ENCODE data around the gene PTPN13.

The PTPN13 gene

DNA sequence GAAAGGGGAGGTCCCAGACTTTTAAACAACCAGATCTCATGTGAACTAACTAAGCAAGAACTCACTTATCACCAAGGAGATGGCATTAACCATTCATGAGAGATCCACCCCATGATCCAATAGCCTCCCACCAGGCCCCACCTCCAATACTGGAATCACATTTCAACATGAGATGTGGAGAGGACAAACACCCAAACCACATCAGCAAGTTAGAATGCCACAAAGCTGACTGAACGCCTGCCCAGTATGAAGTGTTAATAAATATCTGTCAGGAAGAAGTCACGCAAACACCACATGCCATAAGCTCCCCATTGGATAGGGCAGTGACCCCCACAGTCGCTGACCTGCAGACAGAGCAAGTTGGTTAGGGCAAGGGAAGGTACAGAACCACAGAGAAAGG lies 240.8 kb downstream of the PTPN13 start:
- Histone ChIP-seq H3K36me3 (ENCODE audit: insufficient read depth, low read length) (no peaks in the 10 kb centered on the region), H3K27me3 (ENCODE audit: insufficient read depth, low read length, poor library complexity) (peaks cover 2% of the 10 kb centered on the region), H3K79me2 (ENCODE audit: insufficient read depth, low read length) (no peaks in the 10 kb centered on the region), H4K20me1 (ENCODE audit: insufficient read depth, low read length) (no peaks in the 10 kb centered on the region), H3K27ac (ENCODE audit: low read length) (no peak overlapping the region), H3K4me1 (ENCODE audit: insufficient read depth, low read length) (no peaks in the 10 kb centered on the region), H3K9ac (ENCODE audit: low read depth, low read length) (no peak overlapping the region), H3K4me2 (ENCODE audit: insufficient read depth, low read length) (no peak overlapping the region), H2AFZ (ENCODE audit: low read depth, low read length) (no peak overlapping the region), H3K4me3 (ENCODE audit: low read depth in 1 of 2, low read length in 2 of 2) (no peak overlapping the region), H3K9me3 (ENCODE audit: insufficient read depth, low read length, severe bottlenecking) (no peaks in the 10 kb centered on the region)
- ATAC-seq (ENCODE audit: insufficient read depth, low read depth) = no peak
- no peak for DNase-seq
- TF ChIP-seq EZH2 (IDR thresholded peaks at IDR 0.05; ENCODE audit: borderline replicate concordance, low read depth, low read length, severe bottlenecking) (no peak), CTCF (IDR thresholded peaks at IDR 0.05; ENCODE audit: borderline replicate concordance, extremely low read depth, low read length, poor library complexity, severe bottlenecking) (no peak)

DNA sequence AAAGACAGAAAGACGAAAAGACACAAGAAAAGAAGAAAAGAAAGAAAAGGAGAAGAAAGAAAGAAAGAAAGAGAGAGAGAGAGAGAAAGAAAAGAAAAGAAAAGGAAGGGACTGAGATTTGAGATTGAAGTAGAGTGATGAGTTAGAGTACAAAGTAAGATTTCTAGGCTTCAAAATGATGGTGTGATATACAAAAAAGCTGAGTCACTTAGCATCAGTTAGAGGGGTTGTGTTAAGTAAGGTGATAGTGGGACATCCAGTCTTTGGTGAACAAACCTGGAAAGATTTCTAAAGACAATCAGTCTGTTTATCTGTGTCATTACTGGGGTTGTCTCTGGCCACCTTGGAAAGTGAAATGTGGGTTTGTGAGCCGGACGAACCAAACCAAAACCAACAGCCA lies 241.6 kb downstream of the PTPN13 start:
- ATAC-seq (ENCODE audit: insufficient read depth, low read depth) = no peak
- Histone ChIP-seq H3K4me3 (ENCODE audit: low read depth in 1 of 2, low read length in 2 of 2) (no peak overlapping the region), H3K4me2 (ENCODE audit: insufficient read depth, low read length) (no peak overlapping the region), H3K36me3 (ENCODE audit: insufficient read depth, low read length) (no peaks in the 10 kb centered on the region), H3K9ac (ENCODE audit: low read depth, low read length) (no peak overlapping the region), H3K4me1 (ENCODE audit: insufficient read depth, low read length) (no peaks in the 10 kb centered on the region), H2AFZ (ENCODE audit: low read depth, low read length) (no peak overlapping the region), H3K27me3 (ENCODE audit: insufficient read depth, low read length, poor library complexity) (peaks cover 2% of the 10 kb centered on the region), H4K20me1 (ENCODE audit: insufficient read depth, low read length) (no peaks in the 10 kb centered on the region), H3K27ac (ENCODE audit: low read length) (no peak overlapping the region), H3K79me2 (ENCODE audit: insufficient read depth, low read length) (no peaks in the 10 kb centered on the region), H3K9me3 (ENCODE audit: insufficient read depth, low read length, severe bottlenecking) (no peaks in the 10 kb centered on the region)
- no peak for DNase-seq
- TF ChIP-seq EZH2 (IDR thresholded peaks at IDR 0.05; ENCODE audit: borderline replicate concordance, low read depth, low read length, severe bottlenecking) (no peak), CTCF (IDR thresholded peaks at IDR 0.05; ENCODE audit: borderline replicate concordance, extremely low read depth, low read length, poor library complexity, severe bottlenecking) (no peak)

DNA sequence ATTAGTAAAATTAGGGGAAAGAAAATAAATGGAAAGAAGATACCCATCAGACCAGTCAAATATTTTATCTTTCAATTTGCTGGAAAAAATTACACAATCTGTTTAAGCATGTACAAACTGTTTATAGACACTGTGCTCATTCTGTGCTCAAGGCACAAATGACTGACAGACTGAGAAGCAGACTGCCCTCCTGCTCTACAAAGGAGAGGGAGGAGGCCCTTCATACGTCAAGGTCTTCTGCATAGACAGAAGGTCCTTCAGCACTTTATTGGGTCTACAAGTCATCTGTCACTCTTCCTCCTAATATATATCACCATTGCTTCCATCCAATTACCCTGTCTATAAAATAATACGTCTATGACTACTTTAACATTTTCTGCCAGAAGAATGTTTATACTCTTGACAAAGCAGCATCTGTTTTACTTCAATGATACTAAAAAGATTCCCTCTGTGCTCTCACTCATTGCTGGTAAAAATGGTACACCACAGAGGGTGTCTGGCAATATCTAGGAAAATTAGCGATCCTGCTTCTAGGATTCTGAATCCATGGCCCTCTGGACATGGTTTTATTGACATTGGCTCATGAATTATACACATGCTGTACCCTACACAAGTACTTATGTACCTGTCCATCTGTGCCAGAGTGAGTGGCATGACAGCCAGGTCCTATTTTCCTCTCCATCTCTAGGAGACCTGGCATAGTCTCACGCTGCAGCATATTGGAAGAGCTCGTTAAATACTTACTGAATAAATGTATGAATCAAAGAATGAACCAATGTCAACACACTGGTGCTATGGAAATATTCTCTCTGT lies 243.8 kb downstream of the PTPN13 start:
- H3K4me3 ChIP-seq (ENCODE audit: low read depth in 1 of 2, low read length in 2 of 2) = no peak overlapping the region
- ATAC-seq (ENCODE audit: insufficient read depth, low read depth) (no peak), DNase-seq (no peak)
- H3K9ac ChIP-seq (ENCODE audit: low read depth, low read length) = no peak overlapping the region
- peaks cover 2% of the 10 kb centered on the region for H3K27me3 ChIP-seq (ENCODE audit: insufficient read depth, low read length, poor library complexity)
- no peak overlapping the region for H2AFZ ChIP-seq (ENCODE audit: low read depth, low read length)
- H4K20me1 ChIP-seq (ENCODE audit: insufficient read depth, low read length) = no peaks in the 10 kb centered on the region
- no peaks in the 10 kb centered on the region for H3K9me3 ChIP-seq (ENCODE audit: insufficient read depth, low read length, severe bottlenecking)
- TF ChIP-seq EZH2 (IDR thresholded peaks at IDR 0.05; ENCODE audit: borderline replicate concordance, low read depth, low read length, severe bottlenecking) (no peak), CTCF (IDR thresholded peaks at IDR 0.05; ENCODE audit: borderline replicate concordance, extremely low read depth, low read length, poor library complexity, severe bottlenecking) (no peak)
- H3K4me2 ChIP-seq (ENCODE audit: insufficient read depth, low read length) = no peak overlapping the region
- H3K27ac ChIP-seq (ENCODE audit: low read length) = no peak overlapping the region
- H3K36me3 ChIP-seq (ENCODE audit: insufficient read depth, low read length) = no peaks in the 10 kb centered on the region
- H3K4me1 ChIP-seq (ENCODE audit: insufficient read depth, low read length) = no peaks in the 10 kb centered on the region
- no peaks in the 10 kb centered on the region for H3K79me2 ChIP-seq (ENCODE audit: insufficient read depth, low read length)
